NCI-H2196 (cell line): Measurements from ENCODE around the gene CAMK2G.
"Not testable (repeated sequence)": the region's sequence is repeated elsewhere in the genome, so short reads cannot be mapped to it uniquely, and the experiment has no call there.

Experiments used
- DNase-seq: peaks from one replicate; lab custom pipeline; 2025; ENCODE audit not compliant: unreplicated experiment; lab: John Stamatoyannopoulos, UW

The CAMK2G gene

DNA sequence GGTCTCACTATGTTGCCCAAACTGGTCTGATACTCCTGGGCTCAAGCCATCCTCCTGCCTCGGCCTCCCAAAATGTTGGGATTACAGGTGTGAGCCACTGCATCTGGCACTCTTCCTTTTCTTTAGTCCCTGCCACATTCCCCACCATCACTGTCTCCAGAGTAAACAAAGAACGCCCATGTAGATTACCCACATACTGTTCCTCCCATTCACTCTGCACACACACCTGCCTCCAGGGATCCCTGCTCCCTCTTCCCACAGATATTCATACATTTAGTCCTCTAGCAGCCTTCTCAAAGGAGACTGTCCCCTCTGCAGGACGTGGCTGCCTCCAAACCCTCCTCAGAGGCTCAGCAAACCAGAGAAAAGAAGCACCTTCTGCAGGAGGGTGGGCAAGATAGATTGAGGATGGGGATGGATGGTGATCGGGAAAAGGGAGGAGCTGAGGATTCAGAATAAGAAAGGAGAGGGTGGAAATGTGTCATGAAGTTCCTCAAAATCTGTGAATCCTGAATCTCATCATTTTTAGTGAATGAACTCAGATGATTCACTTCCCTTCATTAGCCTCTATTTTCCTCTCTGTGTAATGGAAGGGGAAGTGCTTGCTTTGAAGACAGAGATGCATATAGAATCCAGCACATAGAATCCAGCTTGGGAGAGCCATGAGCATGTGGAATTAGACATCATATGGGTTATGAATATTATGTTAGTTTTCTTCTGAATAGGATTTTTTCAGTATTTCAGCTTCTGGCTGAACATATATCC, 31.1 kb upstream of the CAMK2G start:
- no peak for DNase-seq

DNA sequence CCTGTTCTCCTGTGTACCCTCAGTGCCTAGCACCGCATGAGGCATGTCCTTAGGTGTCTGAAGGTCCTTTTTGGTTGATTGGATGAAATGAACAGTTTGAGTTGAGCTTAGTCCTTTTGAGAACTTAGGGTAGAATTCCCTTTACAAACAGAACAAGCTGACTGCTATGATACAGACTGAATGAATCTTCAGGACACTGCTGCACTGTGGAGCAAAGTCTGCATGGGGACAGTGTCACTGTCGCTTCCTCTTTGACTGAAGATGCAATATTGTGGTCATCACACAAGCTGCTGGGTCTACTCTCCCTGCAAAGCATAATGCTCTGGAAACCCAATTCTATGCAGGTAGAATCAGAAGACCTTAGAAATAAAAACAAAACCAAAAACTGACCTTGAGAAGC, 28.0 kb upstream of the CAMK2G start:
- no peak for DNase-seq

DNA sequence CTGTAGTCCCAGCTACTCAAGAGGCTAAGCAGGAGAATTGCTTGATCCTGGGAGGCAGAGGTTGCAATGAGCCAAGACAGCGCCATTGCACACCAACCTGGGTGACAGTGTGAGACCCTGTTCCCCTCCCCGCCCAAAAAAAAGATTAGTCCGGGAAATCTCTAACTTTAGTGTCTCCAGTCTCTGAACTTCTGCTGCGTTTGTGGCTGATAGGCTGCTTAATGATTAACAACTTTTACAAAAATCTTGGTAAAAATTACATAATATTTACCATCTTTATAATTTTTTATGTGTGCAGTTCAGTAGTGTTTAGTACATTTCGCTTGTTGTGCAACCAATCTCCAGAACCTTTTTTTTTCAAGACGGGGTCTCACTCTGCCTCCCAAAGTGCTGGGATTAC, 26.9 kb upstream of the CAMK2G start:
- no peak for DNase-seq

DNA sequence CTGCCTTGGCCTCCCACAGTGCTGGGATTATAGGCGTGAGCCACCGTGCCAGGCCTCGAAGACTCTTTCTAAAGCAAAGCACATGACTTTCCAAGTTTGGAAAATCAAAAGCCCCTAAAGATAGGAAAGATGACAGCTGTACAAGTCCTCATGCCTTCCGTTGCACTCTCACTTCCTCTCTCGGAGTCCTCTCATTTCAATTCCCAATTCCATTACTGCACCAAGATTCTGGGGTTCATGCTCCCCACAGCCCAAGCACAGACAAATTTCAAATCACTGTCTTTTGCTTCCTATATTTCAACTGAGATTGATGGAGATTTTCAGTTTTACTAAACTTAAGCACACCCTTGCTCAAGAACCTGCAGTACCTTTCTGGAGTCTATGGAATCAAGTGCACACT, 25.7 kb upstream of the CAMK2G start:
- no peak for DNase-seq

DNA sequence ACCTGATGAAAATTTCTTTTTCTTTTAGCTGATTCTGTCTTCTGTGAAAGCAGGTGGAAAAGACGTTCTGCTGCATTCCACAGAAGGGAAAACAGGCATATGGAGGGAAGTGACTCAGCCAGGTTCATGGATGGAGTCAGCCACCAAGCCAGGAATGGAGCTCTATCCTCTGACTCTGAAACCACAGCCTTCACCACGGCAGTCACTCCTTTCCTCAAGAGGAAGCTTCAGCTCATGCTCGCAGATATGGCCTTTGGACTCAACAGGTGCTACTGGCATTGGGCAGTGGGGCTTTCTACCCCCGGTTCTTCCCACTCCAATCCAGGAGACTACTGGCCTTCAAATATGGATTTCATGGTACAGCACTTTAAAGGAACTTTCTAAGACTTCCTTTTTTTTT, 25.1 kb upstream of the CAMK2G start:
- DNase-seq = no peak

DNA sequence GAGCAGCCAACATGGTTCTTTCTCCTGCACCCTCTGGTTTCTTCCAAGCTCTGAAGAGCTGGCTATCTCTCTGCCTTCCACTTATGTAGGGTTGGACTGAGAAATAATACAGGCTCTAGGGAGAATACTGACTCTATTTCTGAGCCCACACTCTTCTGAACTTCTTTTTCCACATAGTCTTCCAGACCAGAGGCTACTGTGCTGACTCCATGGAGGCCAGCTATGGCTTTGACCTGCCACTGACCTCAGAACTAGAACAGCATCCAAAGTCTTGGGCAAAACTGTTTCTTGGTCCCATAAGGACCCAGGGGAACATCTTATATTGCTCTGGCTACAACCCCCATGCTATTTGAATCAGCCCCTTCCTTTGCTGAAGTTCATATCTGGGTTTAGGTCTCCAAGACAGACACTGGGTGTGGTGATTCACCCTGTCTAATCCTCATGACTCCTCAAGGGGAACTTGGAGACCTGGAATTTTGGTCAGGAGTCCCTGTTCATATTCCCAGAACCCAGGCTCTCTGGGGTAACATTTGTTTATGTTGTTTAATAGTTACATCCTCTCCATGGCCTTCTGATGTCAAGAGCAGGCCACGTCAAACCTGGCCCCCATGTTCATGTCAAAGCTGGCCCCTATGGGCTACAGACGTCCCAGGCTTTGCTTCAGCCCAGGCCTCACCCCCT, 24.5 kb upstream of the CAMK2G start:
- no peak for DNase-seq

DNA sequence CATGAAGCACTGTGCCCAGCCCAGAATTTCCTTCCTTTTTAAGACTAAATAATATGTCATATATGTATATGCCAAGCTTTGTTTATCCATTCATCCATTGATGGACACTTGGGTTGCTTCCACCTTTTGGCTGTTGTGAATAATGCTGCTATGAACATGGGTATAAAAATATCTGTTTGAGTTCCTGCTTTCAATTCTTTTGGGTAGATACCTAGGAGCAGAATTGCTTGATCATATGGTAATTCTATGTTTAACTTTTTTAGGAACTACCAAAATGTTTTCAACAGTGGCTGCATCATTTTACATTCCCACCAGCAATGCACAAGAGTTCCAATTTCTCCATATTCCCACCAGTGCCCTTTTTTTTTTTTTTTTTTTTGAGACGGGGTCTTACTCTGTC, 23.3 kb upstream of the CAMK2G start:
- DNase-seq = no peak

DNA sequence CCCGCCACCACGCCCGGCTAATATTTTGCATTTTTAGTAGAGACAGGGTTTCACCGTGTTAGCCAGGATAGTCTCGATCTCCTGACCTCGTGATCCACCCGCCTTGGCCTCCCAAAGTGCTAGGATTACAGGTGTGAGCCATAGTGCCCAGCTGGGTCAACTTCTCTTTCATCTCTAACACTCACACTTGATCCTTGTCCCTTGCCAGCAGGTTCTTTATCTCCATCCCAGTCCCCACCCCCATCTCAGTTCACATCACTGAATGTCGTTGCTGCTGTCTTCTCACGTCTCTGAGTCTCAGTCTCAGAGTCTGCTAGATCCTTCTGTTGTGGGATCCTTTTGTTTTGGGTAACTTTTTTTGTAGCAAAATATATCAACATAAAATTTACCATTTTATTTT, 21.0 kb upstream of the CAMK2G start:
- not testable (repeated sequence) for DNase-seq

DNA sequence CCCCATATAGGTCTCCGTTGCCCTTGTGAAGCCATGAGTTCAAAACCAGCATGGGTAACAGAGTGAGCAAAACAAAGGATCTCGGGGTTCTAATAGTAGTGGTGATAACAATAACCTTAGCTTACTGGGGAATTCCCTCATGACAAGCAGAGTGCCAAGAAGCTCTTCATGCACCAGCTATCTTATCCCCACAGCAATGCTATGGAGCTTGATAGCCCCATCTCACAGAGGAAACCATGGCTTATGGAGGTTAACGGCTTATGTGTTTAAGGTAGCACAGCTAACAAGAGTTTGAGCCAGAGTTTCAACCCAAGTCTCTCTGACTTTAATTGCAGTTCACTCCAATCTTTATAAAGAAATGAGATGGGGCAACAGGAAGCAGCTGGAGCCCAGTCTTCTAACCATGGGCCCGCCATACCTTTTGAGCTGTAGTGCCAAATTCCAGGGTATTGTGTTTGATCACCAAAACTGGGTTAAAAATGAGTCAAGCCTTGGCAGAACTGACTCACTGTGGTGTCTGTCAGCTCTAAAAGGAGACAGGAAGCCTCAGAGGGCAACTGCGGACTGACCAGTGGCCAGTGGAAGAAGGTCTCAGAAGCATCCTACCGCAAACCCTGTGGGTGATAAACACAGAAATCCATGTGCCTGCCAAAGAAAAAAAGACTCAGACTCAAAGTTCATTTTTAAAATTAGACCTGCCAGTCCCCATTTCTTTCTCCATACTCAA, 20.1 kb upstream of the CAMK2G start:
- no peak for DNase-seq

DNA sequence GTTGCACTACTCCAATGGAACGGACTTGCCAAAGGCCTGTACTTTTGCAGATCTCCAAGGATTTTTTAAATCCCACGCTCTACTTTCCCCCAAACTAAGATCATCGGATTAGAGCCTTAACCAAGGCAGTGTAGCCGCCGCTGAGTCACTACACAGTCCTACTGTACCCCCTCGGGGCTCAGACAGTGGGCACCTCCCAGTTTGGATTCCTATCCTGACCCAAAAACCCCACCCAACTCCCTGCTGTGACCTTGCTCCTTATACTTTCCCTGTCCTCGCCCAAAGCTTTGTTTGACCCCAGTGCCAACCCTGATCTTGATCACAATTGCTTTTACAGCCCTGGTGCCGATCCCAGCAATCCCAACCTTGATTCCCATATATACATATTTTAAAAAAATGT, 19.1 kb upstream of the CAMK2G start:
- DNase-seq = no peak

DNA sequence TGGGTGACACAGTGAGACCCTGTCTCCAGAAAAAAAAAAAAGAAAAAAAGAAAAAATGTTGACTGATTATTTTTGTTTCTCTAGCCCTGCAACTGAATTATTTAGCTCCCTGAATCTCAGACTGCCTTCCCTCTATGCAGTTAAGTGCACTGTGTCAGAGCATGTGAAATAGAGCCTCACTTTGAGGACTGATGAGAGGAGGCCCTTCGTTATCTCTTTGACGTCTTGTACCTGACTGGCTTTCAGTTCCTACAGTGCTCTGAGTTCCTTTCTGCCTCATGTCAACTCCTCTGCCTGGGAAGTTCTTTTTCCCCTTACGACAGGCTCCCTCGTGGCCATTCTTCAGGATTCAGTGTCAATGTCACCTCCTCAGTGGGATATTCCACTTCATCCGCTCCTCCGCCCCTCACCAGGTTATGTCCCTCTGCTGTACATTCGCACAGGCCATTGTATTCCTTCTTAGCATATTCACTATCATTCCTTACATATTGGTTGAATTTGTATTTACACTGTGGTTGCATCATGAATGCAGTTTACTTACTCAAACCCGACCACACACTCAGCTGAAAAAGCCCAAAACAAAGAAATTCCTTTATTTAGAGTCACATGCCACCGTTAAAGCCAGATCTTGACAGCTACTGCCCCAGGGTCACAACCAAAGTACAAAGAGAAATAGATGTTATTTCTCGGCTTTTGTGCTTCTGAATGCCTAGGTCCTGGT, 18.1 kb upstream of the CAMK2G start:
- DNase-seq = no peak

DNA sequence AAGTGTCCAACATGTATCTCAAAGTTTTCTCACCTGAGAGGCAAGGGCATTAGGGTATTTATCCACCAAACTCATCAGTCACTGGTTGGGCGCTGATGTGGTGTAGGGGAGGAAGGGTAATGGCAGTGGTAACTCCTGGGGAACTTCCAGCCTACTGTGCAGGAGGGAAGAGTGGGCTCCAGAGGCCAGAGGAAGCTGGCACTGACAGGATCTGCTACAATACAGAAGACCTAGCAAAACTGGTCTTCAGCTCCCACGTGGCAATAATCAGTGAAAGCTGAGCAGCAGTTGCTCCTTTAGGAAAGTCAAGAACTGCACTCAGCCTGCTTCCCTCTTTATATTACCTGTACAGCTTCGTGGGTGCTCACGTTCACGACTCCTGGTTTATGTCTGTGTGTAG, 17.2 kb upstream of the CAMK2G start:
- no peak for DNase-seq

DNA sequence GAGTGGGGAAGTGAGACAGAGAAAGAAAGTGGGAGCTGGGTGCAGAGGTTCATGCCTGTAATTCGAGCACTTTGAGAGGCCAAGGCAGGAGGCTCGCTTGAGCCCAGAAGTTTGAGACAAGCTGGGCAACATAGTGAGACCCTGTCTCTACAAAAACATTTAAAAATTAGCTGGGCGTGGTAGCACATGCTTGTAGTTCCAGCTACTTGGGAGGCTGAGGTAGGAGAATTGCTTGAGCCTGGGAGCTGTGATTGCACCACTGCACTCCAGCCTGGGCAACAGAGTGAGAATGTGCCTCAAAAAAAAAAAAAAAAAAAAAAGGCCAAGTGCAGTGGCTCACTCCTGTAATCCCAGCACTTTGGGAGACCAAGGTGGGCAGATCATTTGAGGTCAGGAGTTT, 16.5 kb upstream of the CAMK2G start:
- not testable (repeated sequence) for DNase-seq

DNA sequence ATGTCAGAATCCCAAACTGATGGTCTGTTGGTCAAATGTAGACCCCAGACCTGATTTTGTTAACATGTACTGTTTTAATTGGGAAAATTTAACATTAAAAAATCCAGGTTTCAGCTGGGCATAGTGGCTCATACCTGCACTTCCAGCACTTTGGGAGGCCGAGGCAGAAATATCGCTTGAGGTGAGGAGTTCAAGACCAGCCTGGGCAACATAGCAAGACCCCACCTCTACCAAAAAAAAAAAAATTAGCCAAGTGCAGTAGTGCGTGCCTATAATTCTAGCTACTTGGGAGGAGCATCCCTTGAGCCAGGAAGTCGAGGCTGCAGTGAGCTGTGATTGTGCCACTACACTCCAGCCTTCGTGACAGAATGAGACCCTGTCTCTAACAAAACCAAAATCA, 15.9 kb upstream of the CAMK2G start:
- DNase-seq = no peak

DNA sequence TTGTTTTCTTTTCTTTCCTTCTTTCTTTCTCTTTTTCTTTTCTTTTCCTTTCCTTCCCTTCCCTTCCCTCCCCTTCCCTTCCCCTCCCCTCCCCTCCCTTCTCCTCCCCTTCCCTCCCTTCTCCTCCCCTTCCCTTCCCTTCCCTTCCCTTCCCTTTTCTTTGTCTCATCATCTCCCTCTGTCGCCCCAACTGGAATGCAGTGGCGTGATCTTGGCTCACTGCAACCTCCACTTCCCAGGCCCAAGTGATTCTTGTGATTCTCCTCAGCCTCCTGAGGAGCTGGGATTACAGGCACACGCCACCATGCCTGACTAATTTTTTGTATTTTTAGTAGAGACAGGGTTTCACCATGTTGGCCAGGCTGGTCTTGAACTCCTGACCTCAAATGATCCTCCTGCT, 15.1 kb upstream of the CAMK2G start:
- not testable (repeated sequence) for DNase-seq

DNA sequence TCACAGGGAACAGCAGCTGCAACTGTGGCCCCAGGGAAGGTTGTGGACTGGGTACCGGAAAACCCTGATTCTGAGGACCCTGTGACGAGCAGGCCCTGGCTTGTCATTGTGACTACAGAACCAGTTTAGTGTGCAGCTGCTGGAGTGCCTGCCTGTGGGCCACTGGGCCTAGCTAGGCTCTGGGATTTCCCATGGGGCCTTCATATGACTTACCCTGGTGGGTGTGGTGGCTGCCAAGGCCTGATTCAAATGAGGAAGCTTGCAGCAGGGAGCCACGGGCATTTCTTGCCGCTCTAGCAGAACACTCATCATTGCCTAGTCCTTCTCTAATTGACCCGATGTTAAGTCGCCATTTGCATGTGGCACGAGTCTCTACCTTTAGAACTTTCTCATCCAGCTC, 14.7 kb upstream of the CAMK2G start:
- DNase-seq = no peak

DNA sequence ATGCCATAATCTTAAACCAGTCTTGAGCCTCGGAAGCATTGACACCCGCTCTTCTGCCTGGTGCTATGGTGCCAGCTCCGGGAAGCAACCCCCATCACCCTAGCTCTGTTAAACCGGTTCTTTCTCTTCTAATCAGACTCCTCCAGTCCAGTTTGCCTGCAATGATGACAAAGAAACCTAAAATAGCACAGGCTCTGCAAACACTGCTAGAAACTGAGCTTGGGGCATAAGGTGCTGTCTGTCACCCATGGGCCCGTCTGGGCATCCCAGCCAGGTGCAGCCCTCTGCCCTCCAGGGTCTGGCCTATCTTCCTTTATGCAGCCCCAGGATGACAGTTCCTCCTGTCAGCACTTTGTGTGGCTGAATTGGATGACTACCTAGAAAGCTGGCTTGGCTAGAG, 14.2 kb upstream of the CAMK2G start:
- peak; percentile 22 for DNase-seq

DNA sequence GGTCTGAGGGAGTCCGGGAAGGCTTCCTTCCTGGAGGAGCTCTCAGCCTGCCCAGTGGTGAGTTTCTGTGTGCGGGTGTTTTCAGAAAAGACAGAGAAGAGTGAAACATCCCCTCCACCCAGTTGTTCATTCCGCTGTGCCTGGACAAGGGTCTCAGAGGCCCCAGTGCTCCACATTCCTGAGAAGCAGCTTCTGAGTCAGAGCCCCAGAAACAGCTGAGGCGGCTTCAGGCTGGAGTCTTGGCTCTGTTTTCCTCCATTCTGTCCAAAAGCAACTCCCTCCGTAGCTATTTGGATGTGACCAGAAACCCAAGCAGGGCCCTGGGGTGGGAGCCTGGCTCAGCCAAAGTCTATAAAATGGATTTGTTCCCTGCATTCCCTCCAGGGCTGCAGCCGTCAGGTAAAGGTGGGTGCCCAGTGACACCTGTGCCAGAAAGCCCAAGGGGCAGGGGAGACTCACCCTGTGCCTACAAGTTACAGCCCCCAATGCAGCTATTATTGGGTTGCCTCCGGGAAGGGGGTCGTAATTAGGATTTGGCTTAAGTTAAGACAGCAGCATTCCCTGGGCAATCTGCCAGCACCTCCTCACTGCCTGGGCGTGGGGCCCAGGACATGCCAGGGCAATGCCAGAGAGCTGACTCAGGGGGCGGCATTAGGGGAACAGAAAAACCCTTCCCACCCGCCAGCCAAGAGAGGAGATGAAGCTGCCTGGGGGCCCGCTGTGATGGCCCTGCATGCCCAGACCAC, 13.1 kb upstream of the CAMK2G start:
- peak; percentile 70 for DNase-seq

DNA sequence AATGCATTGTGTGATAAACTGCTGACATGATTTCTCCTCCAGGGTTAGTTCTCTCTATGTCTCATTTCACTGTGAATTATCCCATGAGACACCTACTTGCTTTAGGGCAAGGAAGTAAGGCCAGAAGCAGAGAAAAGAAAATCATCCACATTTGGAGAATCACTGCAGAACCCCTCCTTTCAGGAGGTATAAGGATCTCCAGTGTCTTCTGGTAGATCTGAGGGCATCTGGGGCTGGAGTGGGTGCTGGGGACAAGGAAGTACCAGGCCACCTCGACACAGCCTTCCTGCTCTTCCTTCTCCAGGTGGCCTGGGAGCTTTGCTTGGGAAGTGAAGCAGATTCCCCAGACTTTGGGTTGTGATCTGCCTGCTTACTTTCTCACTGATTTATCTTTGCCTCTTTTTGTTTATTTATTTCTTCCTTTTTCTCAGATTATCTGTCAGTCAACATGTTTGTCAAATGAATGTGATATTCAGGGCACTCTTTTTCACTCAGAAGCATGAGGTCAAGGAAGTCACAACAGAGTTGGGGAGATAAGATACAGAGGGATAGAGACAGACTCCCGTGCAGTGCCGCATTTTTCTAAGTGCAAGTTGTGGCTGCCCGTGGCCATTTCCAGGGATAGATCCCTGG, 12.4 kb upstream of the CAMK2G start:
- DNase-seq = no peak

DNA sequence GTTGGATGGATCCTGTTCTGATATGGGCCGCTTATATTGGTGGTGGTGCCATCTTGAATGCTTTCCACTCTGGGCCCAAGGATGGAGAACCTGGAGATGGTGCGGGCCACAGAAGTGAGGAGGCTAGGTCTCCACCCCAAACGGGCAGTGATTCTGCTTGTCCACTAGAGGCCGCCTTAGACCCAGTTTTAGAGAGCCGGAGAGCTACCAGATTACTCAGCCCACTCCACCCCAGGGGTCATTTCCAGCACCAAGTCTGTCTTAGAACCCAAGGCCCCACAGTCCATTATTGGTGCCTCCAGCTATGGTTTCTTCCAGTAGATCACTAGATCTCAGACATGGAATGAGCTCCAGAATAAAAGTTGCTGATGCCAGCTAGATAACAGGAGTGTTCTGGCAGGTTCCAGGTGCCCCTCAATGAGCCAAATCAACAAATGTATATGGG, 11.8 kb upstream of the CAMK2G start:
- DNase-seq = peak; percentile 74
